ENCODE data around the gene INSC. TPM values are rescaled to one million over a fixed set of nuclear protein-coding genes. Genes with fewer than 3 reads are reported as not detected.

INSC gene
- total RNA-seq, 1 donor from 2014 or later: 1.7 TPM

DNA sequence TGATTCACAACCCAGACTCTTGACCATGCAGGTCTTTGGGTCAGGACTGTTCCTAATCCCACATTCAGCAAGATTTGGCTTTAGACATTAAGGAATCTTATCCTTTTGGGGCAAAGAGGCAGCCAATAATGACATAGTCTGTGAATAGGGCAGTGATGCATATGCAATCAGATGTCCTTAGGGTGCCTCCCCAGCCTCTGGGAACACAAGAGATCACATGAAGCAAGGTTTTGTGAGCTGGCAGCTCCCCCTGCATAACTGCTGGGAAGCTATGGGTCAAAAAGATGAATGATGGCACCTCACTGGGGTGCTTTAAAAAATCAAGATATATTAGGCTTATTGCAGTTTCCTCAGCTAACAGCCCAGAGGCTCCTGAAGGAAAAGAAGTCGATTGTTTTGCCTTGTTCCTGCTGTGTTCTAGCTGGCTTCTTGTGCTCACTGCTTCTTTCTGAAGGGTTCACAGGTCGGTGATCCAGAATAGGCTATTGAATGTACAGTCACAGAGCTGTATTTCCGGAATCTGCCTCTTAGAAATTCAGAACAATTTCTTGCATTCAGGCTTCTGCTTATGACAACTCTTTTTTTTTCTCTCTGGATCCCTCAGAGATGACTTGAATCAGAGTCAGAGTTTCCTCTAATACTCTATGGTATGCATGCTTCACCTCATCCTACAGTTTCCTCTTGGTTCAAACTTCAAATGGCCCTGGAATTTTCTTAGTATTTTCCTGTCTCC, 31.7 kb downstream of the INSC start:
- no peak for DNase-seq (ENCODE audit: low spot score)

GRCh38 chr11:15148169-15148568, 33.4 kb downstream of the INSC start:
- DNase-seq (ENCODE audit: low spot score): no peak

GRCh38 chr11:15149050-15149449, 34.3 kb downstream of the INSC start:
- DNase-seq (ENCODE audit: low spot score): no peak

GRCh38 chr11:15150507-15150906, 35.8 kb downstream of the INSC start:
- no peak for DNase-seq (ENCODE audit: low spot score)

- no peak for DNase-seq (ENCODE audit: low spot score)
Observed at GRCh38 chr11:15153231-15153630, 38.5 kb downstream of the INSC start.

GRCh38 chr11:15157181-15157580, 42.5 kb downstream of the INSC start:
- DNase-seq (ENCODE audit: low spot score): no peak

GRCh38 chr11:15157606-15158137, 42.9 kb downstream of the INSC start:
- DNase-seq (ENCODE audit: low spot score): no peak

GRCh38 chr11:15158351-15159015, 43.8 kb downstream of the INSC start:
- no peak for DNase-seq (ENCODE audit: low spot score)

DNA sequence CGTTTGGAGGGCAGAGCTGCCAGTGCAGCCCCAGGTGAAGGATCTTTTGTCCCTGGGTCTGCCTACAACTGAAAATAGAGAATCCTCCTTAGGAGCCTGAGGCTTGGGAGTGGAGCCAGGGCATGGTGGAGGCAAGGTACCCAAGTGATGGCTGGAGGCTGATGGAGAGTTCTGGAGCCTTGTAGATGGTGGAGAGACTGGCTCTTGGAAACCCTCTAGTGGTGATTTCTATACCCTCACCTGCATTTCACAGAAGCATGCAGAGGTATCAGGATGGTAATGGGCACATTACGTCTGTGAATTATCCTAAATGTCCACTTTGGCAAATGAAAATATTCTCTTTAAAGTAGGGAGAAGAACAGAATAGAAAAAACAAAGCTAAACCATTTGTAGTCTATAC, 44.4 kb downstream of the INSC start:
- no peak for DNase-seq (ENCODE audit: low spot score)

- no peak for DNase-seq (ENCODE audit: low spot score)
Observed at GRCh38 chr11:15161790-15162189, 47.1 kb downstream of the INSC start.

DNA sequence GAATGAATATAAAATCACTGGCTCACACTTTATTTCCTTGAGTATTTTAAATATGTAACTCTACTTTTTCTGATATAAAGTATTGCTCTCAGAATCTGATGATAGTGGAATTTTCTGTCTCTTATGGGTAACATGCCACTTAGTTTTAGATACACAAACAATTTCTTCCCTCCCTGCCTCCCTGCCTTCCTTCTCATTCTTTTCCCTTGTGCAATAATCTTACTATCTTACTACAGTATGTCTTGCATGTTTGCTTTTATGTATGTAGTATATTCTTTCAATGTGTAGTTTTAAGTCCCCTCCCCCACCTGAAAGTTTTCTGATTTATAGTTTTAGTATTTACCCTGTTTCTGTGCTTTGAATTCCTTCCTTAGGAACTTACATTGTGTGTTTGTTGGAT, 48.4 kb downstream of the INSC start:
- DNase-seq (ENCODE audit: low spot score): no peak

- DNase-seq (ENCODE audit: low spot score): no peak
Observed at GRCh38 chr11:15166204-15166603, 51.5 kb downstream of the INSC start.

- no peak for DNase-seq (ENCODE audit: low spot score)
Observed at GRCh38 chr11:15169815-15170551, 55.3 kb downstream of the INSC start.

GRCh38 chr11:15170698-15171097, 56.0 kb downstream of the INSC start:
- no peak for DNase-seq (ENCODE audit: low spot score)

- no peak for DNase-seq (ENCODE audit: low spot score)
Observed at GRCh38 chr11:15171956-15172355, 57.2 kb downstream of the INSC start.

- no peak for DNase-seq (ENCODE audit: low spot score)
Observed at GRCh38 chr11:15175831-15176230, 61.1 kb downstream of the INSC start.

- DNase-seq (ENCODE audit: low spot score): no peak
Observed at GRCh38 chr11:15176646-15177163, 62.0 kb downstream of the INSC start.

GRCh38 chr11:15177491-15177890, 62.8 kb downstream of the INSC start:
- no peak for DNase-seq (ENCODE audit: low spot score)

- no peak for DNase-seq (ENCODE audit: low spot score)
Observed at GRCh38 chr11:15178214-15178613, 63.5 kb downstream of the INSC start.

DNA sequence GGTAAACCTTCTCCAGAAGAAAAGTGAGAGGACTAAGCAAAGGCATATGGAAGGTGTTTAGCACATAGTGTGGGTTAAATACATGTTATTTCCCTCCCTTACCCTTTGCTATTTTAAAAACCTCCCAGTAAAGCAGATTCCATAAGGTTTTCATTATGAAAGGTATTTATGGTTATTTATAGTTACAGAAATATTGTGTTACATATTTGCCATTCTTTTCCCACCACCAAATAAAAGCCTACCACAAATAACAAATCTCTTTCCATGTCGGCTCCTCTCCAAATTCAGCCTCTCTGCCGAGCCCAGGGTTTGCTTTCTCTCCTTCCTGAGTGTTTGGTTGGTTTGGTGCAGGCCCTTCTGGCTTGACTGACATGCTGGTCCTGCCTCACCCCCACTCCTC, 64.4 kb downstream of the INSC start:
- DNase-seq (ENCODE audit: low spot score): no peak

DNA sequence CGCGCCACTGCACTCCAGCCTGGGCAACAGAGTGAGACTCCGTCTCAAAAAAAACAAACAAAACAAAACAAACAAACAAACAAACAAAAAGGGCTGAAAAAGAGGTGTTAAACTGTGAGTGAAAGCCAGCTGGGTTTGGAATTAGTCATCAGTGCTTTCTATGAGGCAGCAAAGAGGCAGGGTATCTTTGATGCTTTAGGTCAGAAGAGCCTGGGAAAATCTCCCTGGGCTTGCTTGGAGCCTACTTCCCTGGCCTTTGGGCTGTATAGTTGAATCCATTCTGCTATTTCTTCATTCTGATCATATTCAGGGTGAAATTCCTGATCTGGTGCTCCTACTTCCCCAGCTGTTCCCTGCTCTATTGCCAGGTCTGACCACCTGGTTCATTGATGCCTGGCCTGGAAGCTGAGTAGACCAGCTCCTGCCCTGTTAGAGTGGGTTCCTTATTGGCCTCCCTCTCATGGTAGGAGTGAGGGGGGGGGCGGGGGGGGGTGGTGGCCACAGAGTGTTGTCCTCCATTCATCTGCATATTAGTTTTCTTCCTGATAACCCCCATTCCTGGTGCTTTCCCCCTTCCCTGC, 65.6 kb downstream of the INSC start:
- DNase-seq (ENCODE audit: low spot score): no peak

DNA sequence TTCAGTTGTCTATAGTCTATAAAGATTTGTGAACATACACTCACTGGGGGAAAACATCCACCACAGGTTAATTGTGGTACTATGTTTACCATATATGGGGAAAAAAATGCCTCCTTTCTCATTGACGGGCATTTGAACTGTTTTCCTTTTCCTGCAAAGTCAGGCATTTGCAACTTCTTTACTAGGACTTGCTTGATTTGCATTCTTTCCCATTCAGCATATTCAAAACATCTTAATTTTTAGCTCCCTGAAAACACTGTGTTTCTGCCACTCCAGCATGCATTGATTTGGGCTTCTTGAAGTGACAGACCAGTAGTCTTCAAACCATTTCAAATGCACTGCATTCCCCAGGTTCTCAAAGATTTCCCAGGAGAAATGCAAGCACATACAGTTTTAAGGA, 67.6 kb downstream of the INSC start:
- no peak for DNase-seq (ENCODE audit: low spot score)

All from ureter (tissue), 1 donor.